Bone marrow (tissue), 2 donors: ENCODE data around the gene SDHD.
"Not testable (repeated sequence)": the region's sequence is repeated elsewhere in the genome, so short reads cannot be mapped to it uniquely, and the experiment has no call there.

Source experiments
- DNase-seq, 2 donors: peaks; one replicate each; lab custom pipeline; 2025; lab: John Stamatoyannopoulos, UW

SDHD gene

DNA sequence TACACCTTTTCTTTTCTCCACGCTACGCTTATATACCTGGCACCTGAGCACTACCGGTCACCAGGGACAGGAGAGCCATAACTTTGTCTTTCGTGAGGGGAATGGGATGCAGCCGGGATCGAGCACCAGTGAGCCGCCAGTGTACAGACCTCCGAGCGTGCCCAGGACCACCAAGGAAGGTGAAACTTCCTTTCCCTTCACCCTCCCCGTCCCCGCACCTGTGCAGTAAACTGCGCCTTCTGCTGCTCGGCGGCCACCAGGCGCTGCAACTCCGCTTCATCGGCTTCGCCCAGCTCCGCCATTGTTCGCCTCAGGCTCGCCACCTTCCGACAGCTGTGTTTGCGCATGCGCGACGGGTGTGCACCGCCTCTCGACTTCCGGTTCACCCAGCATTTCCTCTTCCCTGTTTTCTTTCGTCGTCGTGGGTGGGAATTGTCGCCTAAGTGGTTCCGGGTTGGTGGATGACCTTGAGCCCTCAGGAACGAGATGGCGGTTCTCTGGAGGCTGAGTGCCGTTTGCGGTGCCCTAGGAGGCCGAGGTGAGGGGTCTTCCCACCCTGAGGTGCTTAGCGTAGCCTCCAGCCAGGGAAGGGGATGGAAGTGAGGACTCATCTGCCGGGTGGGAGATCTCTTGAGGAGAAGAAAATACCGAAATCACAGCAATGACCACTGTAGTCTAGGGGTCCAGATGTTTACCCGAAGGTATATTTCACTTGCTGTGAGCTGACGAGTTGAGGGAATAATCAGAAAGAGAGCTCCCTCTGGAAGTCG, at the start of gene SDHD, which contains the start of gene TIMM8B:
TSS of gene SDHD (plus strand) at position 452 of the 770 bp plus-strand sequence. CDS start at position 487, 35 bp downstream.
TSS of gene TIMM8B (minus strand) at position 335 of the 770 bp plus-strand sequence. CDS start at position 302, 33 bp downstream.
- peak; percentile 85 to 98 for DNase-seq

- no peak for DNase-seq
Measured at GRCh38 chr11:112037527-112037926, 49.1 kb upstream of the SDHD start.

DNA sequence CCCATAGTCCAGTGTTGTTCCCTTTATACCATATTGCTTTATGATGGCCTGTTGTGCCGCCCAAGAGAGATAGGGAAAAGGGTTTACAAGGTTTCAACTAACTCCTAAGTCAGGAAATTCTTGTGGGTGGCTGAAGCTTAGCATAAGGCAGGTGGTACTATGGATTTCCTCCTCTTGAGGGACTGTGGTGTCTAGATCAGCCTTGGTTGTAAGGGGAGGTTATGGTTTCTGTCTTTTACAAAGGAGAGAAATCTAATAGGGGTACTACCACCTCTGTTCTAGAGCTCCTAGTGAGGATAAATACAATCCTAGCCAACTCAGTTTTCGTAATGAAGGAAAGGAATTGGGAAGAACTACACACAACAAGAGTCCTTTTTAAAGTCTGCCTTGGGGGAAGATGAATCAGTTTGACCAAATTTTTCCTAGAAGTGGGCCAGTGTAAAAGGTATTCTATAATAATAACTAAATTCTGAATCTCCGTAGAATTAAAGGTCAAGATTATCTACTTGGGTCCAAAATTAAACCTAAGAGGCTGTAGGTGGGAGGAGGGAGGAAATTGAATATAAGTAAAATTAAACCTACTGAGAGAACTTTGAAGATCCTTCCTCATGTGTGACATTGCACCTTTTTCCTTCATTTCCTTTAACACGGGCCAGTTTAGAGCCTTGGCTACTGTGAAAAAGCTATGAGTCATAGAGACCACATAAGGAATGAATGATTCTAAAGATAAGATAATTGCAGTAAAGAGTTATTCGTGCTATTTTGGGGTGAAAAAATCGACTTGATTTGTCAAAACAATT, 44.3 kb upstream of the SDHD start:
- peak in 1 of 2 donors; percentile 60 for DNase-seq

- DNase-seq, result no peak
Measured at GRCh38 chr11:112042961-112043304, 43.7 kb upstream of the SDHD start.

- no peak for DNase-seq
Measured at GRCh38 chr11:112044961-112045360, 41.7 kb upstream of the SDHD start.

- DNase-seq, result not testable (repeated sequence)
Measured at GRCh38 chr11:112046647-112047046, 40.0 kb upstream of the SDHD start.

- not testable (repeated sequence) for DNase-seq
Measured at GRCh38 chr11:112048256-112048655, 38.4 kb upstream of the SDHD start.

DNA sequence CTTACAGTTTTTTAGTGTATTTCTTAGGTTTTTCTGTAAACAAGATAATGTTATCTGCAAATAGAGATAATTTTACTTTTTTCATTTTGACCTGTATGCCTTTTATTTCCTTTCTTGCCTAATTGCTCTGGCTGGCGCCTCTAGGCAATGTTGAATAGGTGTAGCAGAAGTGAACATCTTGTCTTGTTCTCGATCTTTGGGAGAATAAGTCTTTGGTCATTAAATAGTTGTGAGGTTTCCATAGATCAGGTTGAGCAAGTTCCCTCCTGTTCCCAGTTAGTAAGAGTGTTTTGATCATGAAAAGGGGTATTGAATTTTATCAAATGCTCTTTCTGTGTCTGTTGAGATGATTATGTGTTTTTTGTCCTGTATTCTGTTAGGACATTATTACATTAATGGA, 36.9 kb upstream of the SDHD start:
- no peak for DNase-seq

GRCh38 chr11:112050721-112051120, 36.0 kb upstream of the SDHD start:
- no peak for DNase-seq

DNA sequence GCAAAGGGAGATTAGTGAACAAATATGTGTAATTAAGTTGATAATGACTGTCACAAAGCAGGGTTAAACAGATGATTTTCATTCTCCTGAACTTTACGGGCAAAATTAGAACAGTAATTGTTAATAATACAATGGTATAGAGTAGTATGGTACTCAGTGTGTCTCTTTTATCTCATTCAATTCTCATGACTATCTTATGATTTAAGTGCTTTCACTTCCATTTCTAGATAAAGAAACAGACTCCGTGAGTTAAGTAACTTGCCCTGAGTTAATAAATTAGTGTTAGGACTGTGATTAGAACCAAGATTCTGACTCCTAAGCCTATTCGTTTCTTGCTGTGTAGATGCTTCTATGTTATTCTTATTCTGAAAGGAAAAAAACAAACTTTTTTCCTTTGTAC, 34.9 kb upstream of the SDHD start:
- no peak for DNase-seq

DNA sequence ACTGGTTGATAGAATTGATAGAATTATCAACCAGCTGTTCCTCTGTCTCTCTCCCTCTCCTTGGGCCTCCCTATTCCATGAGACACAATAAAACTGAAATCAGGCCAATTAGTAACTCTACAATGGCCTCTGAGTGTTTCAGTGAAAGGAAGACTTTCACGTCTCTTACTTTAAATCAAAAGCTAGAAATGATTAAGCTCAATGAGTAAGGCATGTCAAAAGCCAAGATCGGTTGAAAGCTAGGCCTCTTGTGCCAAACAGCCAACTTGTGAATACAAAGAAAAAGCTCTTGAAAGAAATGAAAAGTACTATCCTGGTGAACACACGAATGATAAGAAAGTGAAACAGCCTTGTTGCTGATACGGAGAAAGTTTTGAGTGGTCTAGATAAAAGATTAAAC, 29.5 kb upstream of the SDHD start:
- DNase-seq, result no peak

- DNase-seq, result no peak
Measured at GRCh38 chr11:112058103-112058502, 28.6 kb upstream of the SDHD start.

GRCh38 chr11:112062923-112063322, 23.8 kb upstream of the SDHD start:
- DNase-seq, result no peak

- peak; percentile 65 to 68 for DNase-seq
Measured at GRCh38 chr11:112073941-112074811, 12.5 kb upstream of the SDHD start, which contains the start of the genes NKAPD1 and PIH1D2. TSS of gene NKAPD1 (plus strand) at chr11:112074299. CDS start at chr11:112075575, 1,276 bp downstream. TSS of gene PIH1D2 (minus strand) at chr11:112074017. CDS start at chr11:112073174, 843 bp downstream.

DNA sequence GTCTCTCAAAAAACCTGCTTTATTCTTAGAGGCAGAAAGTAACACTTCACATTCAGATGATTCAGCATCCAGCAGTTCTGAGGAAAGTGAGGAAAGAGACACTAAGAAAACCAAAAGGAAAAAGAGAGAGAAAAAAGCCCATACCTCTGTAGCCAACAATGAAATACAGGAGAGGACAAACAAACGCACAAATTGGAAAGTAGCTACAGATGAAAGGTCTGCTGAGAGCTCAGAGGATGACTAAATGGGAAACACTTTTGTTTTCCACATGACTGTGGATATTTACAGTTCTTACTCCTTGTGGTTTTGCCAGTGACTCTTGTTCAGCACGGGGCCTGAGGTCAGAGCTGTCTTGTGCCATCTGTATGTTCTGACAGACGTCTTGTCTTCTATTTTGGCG, 3.9 kb upstream of the SDHD start:
- no peak for DNase-seq

- peak in 1 of 2 donors; percentile 17 for DNase-seq
Measured at GRCh38 chr11:112085822-112086421, 751 bp upstream of the SDHD start.

DNA sequence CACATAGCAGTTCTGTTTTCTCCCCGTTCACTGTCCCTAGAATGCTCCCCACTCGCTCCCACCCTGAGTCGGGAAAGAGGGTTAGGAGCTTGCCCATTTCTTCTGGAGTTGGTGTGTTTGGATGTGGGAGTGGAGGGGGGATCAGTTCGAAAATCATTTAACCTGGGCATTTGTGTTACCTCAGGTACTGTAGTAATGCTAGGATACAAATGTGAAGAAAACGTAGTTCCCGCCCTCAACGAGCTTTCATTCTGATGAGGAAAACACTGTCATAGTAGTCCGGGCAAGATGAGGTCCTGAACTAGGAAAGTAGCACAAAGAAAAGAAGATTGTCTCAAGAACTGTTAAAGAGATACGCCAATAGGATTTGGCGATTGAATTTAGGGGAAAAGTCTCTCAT, 539 bp downstream of the SDHD start:
- DNase-seq, result no peak

DNA sequence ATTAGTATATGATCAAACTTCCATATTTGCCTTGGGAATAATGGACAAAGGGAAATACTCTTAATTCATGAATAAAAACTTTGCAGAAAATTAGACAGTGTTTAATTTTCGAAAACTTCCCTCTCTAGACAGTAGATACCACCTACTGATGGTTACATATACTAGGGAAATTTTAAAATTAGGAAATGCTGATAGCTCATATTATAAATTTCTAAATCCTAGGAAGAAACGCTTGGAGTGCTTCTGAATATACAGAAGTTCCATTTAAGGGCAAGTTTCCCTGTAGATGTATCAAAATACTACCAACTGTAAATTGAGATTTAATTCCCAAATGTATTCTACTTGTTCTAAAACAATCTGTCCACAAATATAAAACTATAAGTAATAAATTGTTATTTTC, 8.6 kb downstream of the SDHD start:
- DNase-seq, result not testable (repeated sequence)

DNA sequence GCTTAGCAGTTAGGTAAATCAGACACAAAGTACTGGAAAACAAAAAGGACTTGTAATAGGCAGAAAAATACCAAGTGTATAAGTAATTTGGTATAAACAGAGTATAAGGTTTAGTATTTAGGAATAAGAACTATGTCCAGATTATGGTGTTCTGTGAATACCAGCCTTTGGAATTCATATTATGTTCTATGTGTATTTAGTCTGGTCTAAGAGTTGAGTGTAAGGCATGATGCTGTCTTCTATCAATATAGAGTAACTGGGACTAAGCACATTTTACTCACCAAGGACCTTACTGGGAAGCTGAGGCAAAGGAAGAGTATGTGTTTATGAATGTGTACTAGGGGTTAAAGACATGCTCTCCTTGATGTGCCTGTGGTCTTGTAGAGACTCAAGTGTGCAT, 9.5 kb downstream of the SDHD start:
- no peak for DNase-seq

DNA sequence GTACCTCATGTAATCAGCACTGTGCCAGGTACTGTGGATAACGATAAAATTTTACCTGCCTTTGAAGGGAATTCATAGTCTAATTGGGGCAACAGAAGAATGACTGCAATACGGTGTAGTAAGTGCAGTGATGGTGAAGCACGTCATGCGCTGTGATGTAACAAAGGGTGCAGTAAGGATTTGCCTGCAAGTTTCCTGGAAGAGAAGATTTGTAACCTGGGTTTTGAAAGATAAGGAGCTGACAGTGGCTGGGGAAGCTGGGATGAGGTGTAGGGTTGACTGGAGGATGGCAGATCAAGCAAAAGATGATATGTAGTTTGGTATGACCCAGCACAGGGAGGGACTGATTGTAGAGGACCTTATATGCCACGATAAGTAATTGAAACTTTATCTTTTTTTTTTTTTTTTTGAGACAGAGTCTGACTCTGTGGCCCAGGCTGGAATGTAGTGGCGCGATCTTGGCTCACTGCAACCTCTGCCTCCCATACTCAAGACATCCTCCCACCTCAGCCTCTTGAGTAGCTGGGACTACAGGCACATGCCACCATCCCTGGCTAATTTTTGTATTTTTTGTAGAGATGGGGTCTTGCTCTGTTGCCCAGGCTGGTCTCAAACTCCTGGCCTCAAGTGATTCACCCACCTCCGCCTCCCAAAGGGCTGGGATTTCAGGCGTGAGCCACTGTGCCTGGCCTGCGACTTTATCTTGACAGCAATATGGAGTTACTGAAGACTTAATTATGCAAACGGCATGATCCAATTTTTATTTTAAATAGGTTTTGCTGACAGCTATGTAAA, 11.3 kb downstream of the SDHD start:
- no peak for DNase-seq

DNA sequence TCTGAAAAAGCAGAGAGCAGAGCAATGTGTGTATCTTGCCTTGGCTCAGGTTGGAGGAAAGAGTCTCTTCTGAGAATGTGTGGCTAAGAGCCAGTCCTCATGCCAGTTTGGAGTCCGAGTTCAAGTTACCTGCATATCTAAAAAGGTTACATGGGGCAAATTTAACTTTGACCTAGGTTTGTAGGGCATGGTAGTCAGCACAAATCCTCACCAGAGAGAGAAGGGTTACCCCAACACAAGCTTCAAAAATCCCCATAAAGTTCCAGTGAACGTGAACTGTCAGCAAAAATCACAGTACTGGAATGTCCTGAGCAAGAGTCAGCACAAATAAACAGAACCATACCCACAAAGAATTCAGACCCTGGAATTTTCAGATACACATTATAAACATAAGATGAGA, 13.8 kb downstream of the SDHD start:
- no peak for DNase-seq
